ENCODE data around the gene SYNE1. TPM values are rescaled to one million over a fixed set of nuclear protein-coding genes. Genes with fewer than 3 reads are reported as not detected.

The SYNE1 gene
- polyA plus RNA-seq, 1 donor from 2014 or later, result 38.5 TPM

- no peaks in the 10 kb centered on the region for H3K36me3 ChIP-seq (ENCODE audit: insufficient read depth, low read length)
- H3K9ac ChIP-seq (ENCODE audit: low read length), result no peak overlapping the region
- no peaks in the 10 kb centered on the region for H4K20me1 ChIP-seq (ENCODE audit: insufficient read depth)
- no peaks in the 10 kb centered on the region for H3K27me3 ChIP-seq (ENCODE audit: insufficient read depth, low read depth, low read length)
- H2AFZ ChIP-seq (ENCODE audit: low read depth, low read length), result no peak overlapping the region
- no peak overlapping the region for H3K27ac ChIP-seq (ENCODE audit: low read length)
- H3K9me2 ChIP-seq (ENCODE audit: insufficient read depth, low read length), result no peaks in the 10 kb centered on the region
- no peak overlapping the region for H3K4me3 ChIP-seq (ENCODE audit: low read length)
- no peaks in the 10 kb centered on the region for H3K79me2 ChIP-seq (replicated peaks; ENCODE audit: insufficient read depth, low read length)
- no peak overlapping the region for H3K4me2 ChIP-seq (ENCODE audit: low read length)
- no peak for TF ChIP-seq EP300 (conservative IDR thresholded peaks at IDR 0.05; ENCODE audit: poor library complexity, severe bottlenecking)
- TF ChIP-seq REST (IDR thresholded peaks at IDR 0.05; ENCODE audit: borderline replicate concordance), result no peak
- no peak for TF ChIP-seq CTCF (IDR thresholded peaks at IDR 0.05; ENCODE audit: poor library complexity, severe bottlenecking)
- no peak for TF ChIP-seq EZH2 (IDR thresholded peaks at IDR 0.05; ENCODE audit: borderline replicate concordance, insufficient read depth, low read length, poor library complexity, severe bottlenecking)
- no peak for TF ChIP-seq SMC3 (conservative IDR thresholded peaks at IDR 0.05; ENCODE audit: poor library complexity)
- no peak for TF ChIP-seq POLR2AphosphoS5 (IDR thresholded peaks at IDR 0.05)
- TF ChIP-seq MXI1 (conservative IDR thresholded peaks at IDR 0.05; ENCODE audit: poor library complexity, severe bottlenecking), result no peak
- no peak for TF ChIP-seq TAF1 (IDR thresholded peaks at IDR 0.05; ENCODE audit: low read depth)
- no peak for TF ChIP-seq RAD21 (conservative IDR thresholded peaks at IDR 0.05)
- H3F3A ChIP-seq (ENCODE audit: insufficient read depth, low read length, poor library complexity, severe bottlenecking), result no peaks in the 10 kb centered on the region
- no peaks in the 10 kb centered on the region for H3K9me3 ChIP-seq (ENCODE audit: low read length)
Observed at GRCh38 chr6:152609125-152609670, 28.0 kb downstream of the SYNE1 start.

- H3K4me3 ChIP-seq (ENCODE audit: low read length), result no peak overlapping the region
- H3K9me3 ChIP-seq (ENCODE audit: low read length), result no peaks in the 10 kb centered on the region
- H3F3A ChIP-seq (ENCODE audit: insufficient read depth, low read length, poor library complexity, severe bottlenecking), result no peaks in the 10 kb centered on the region
- TF ChIP-seq MXI1 (conservative IDR thresholded peaks at IDR 0.05; ENCODE audit: poor library complexity, severe bottlenecking) (no peak), CTCF (IDR thresholded peaks at IDR 0.05; ENCODE audit: poor library complexity, severe bottlenecking) (no peak), EZH2 (IDR thresholded peaks at IDR 0.05; ENCODE audit: borderline replicate concordance, insufficient read depth, low read length, poor library complexity, severe bottlenecking) (no peak), REST (IDR thresholded peaks at IDR 0.05; ENCODE audit: borderline replicate concordance) (no peak)
- no peaks in the 10 kb centered on the region for H3K27me3 ChIP-seq (ENCODE audit: insufficient read depth, low read depth, low read length)
- no peaks in the 10 kb centered on the region for H4K20me1 ChIP-seq (ENCODE audit: insufficient read depth)
- H3K79me2 ChIP-seq (replicated peaks; ENCODE audit: insufficient read depth, low read length), result no peaks in the 10 kb centered on the region
- H2AFZ ChIP-seq (ENCODE audit: low read depth, low read length), result no peak overlapping the region
- H3K36me3 ChIP-seq (ENCODE audit: insufficient read depth, low read length), result no peaks in the 10 kb centered on the region
- no peaks in the 10 kb centered on the region for H3K9me2 ChIP-seq (ENCODE audit: insufficient read depth, low read length)
- no peak overlapping the region for H3K27ac ChIP-seq (ENCODE audit: low read length)
- no peak overlapping the region for H3K4me2 ChIP-seq (ENCODE audit: low read length)
- no peak overlapping the region for H3K9ac ChIP-seq (ENCODE audit: low read length)
Observed at GRCh38 chr6:152605941-152606340, 31.2 kb downstream of the SYNE1 start.
